Aorta (tissue), 5 donors: ENCODE results near the gene SCGN. TPM values are rescaled to one million over a fixed set of nuclear protein-coding genes. Genes with fewer than 3 reads are reported as not detected.

ENCODE experiments used
- ATAC-seq: fragments of 200-7000 bp; cut with Tn5 transposase; one replicate; pipeline ENCODE4 v1.9.1; 2022; ENCODE audit warnings: moderate library complexity; ENCODE audit not compliant: low FRiP score
- DNase-seq, 2 donors: peaks; one replicate each; pipeline ENCODE4 v3.0.0-alpha.2; 2020
- H3K27ac ChIP-seq, 2 donors: one replicate each; pipeline ENCODE4 v1.5.1; 2013; ENCODE audit warnings: low read length in 2 of 2, mild to moderate bottlenecking in 2 of 2, moderate library complexity in 2 of 2, control low read depth in 1 of 2, inconsistent platforms in 1 of 2, low read depth in 1 of 2
- H3K27me3 ChIP-seq, 2 donors: one replicate each; pipeline ENCODE4 v1.6.1; 2013; ENCODE audit warnings: control low read depth in 1 of 2, low read length in 1 of 2, mild to moderate bottlenecking in 1 of 2, moderate library complexity in 1 of 2; ENCODE audit not compliant: insufficient read depth in 2 of 2, control insufficient read depth in 1 of 2
- H3K36me3 ChIP-seq, 2 donors: one replicate each; pipeline ENCODE4 v1.6.1; 2013; ENCODE audit warnings: control low read depth in 1 of 2, low read length in 1 of 2, mild to moderate bottlenecking in 1 of 2; ENCODE audit not compliant: insufficient read depth in 2 of 2, control insufficient read depth in 1 of 2
- H3K4me1 ChIP-seq, 2 donors: one replicate each; pipeline ENCODE4 v1.6.1; 2013; ENCODE audit warnings: low read length in 2 of 2, control low read depth in 1 of 2, mild to moderate bottlenecking in 1 of 2, moderate library complexity in 1 of 2; ENCODE audit not compliant: insufficient read depth in 2 of 2, control insufficient read depth in 1 of 2
- H3K4me3 ChIP-seq, 2 donors: one replicate each; pipeline ENCODE4 v1.5.1; 2013; ENCODE audit warnings: low read length in 2 of 2, control low read depth in 1 of 2, mild to moderate bottlenecking in 1 of 2
- H3K9me3 ChIP-seq: one replicate; pipeline ENCODE4 v1.6.1; 2013; ENCODE audit warnings: mild to moderate bottlenecking, low read length; ENCODE audit not compliant: control insufficient read depth
- WGBS, 2 donors: extraction: QIAGEN DNeasy Blood & Tissue Kit; methylation state at CpG; one replicate each; pipeline ENCODE4 v1.1.7; 2013; 5-methylcytosine and 5-hydroxymethylcytosine counted together
- intact Hi-C, 2 donors: fragments of 100-400 bp; cut with DNase I; formaldehyde crosslinking; loops; one replicate each; pipeline versions ENCODE4 v1.14.2 to v1.15.0; 2022
- polyA plus RNA-seq, 2 donors: library from polyadenylated mRNA; stranded (reverse); fragments of 200-250 nt; gene quantifications; one replicate each; pipeline ENCODE4 v1.2.3, GENCODE V29; 2013
- total RNA-seq, 2 donors: library from RNA; stranded (reverse); fragmentation: NEBNext Ultra II Directional; extraction: Animal tissue kit (Norgen Biotek cat#: 25700); gene quantifications; one replicate each; pipeline ENCODE4 v1.2.1, GENCODE V29; 2021
- donor health status: healthy with polysubstance abuse.
- donor health status: Bipolar disorder and iron deficiency.
- donor health status: DM: no; HTN: no; CAD: no.
- donor health status: DM: no; HTN: no; CAD: no.
- donor health status: DM: yes; HTN: yes; CAD: no.

SCGN gene
- total and polyA plus RNA-seq, 4 donors = 1.1 to 3.1 TPM; not detected in 2

DNA sequence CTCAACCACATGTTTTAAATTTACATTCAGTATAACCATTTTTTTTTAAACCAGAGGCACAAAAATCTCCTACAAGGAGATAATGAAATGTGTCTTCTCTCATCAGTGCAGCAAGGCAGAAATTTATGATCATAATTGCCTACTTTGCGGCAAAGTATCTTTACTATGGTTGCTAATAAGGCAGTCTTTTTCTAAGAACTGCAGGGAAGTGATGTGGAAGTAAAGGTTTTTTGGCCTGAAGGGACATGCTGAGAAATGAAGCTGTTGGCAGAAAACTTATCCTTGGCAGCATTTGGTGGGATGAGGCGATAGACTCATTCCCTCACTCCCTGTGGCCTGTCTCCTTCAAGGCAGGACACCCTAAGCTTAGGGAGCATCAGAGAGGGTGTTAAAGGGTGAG, 48.7 kb downstream of the SCGN start:
- 85 to 93% methylated on average over 2 of the region's 2 CpGs for WGBS, 2 donors
- Histone ChIP-seq H3K27ac (no peak overlapping the region), H3K9me3 (peaks cover 2% of the 10 kb centered on the region), H3K36me3 (no peaks in the 10 kb centered on the region), H3K27me3 (no peaks in the 10 kb centered on the region), H3K4me1 (no peaks in the 10 kb centered on the region), H3K4me3 (no peak overlapping the region)
- ATAC-seq (no peak), DNase-seq (no peak)
- intact Hi-C loops = no loop called here

DNA sequence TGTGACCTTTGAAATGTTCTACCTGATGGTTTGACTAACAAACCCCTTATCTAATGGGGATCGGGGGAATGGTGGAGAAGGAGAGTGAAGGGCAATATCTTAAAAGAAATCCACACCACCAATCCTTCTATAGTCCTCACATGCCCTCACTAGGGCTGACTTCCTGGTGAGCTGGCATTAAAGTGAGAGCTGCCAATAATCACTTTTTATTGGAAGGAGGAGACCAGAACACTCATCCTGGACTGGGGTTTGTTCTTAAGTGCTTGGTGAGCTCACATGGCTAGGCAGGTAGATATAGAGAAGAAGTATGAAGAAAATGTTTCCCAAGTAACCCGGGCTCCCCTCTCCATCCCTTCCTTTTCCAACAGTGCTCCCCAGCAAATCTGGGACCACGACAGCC, 49.8 kb downstream of the SCGN start:
- WGBS, 2 donors = 89 to 97% methylated on average over 3 of the region's 3 CpGs
- intact Hi-C loops = no loop called here

DNA sequence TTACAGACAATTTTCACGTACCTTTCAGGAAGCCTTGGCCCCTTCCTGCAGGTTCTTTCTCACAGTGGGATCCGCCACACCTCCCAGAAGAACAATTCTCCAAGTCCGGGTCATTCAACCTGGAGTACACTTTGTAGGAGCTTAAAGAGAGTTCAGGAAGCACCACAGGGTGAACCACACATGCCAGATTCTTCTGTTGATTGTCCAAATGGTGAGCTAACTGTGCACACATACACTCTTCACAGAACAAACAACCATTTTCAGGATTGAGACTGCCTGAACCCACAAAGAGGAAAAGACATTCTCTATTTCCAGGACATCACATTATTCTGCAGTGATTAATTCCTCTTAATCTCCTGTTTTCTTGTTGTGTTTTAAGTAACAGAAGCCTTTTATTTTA, 51.0 kb downstream of the SCGN start:
- H3K27me3 ChIP-seq = no peaks in the 10 kb centered on the region
- intact Hi-C loops = no loop called here
- H3K4me1 ChIP-seq = no peaks in the 10 kb centered on the region
- DNase-seq (no peak), ATAC-seq (no peak)
- peaks cover 2% of the 10 kb centered on the region for H3K9me3 ChIP-seq
- WGBS, 2 donors = 95% methylated on average over 3 of the region's 3 CpGs
- no peak overlapping the region for H3K4me3 ChIP-seq
- H3K27ac ChIP-seq = no peak overlapping the region
- no peaks in the 10 kb centered on the region for H3K36me3 ChIP-seq

More for the DNA sequence above, 49.8 kb downstream of the SCGN start:
- Histone ChIP-seq H3K4me3 (no peak overlapping the region), H3K27ac (no peak overlapping the region), H3K27me3 (no peaks in the 10 kb centered on the region), H3K36me3 (no peaks in the 10 kb centered on the region), H3K9me3 (peaks cover 2% of the 10 kb centered on the region), H3K4me1 (no peaks in the 10 kb centered on the region)
- no peak for DNase-seq
- ATAC-seq = no peak

DNA sequence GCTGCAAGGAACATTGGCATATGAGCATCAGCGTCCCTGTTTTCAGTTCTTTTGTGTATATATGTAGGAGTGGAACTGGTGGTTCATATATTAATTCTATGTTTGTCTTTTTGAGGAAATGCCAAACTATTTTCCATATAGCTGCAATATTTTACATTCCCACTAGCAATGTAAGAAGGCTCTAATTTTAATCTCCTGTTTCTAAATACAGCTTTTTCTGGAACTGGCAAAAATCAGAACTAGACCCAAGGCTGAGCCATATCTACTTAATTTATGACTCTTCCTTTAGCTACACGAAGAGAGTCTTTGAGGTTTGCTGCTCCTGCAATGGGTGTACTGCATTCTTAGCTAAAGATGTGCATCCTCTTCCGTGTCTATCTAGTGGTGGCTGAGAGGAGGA, 52.0 kb downstream of the SCGN start:
- WGBS, 2 donors = 43 to 47% methylated on average over 3 of the region's 3 CpGs
- Histone ChIP-seq H3K9me3 (no peaks in the 10 kb centered on the region), H3K36me3 (no peaks in the 10 kb centered on the region), H3K4me3 (no peak overlapping the region), H3K27ac (no peak overlapping the region), H3K27me3 (no peaks in the 10 kb centered on the region), H3K4me1 (no peaks in the 10 kb centered on the region)
- DNase-seq (no peak), ATAC-seq (no peak)
- intact Hi-C loops = no loop called here

DNA sequence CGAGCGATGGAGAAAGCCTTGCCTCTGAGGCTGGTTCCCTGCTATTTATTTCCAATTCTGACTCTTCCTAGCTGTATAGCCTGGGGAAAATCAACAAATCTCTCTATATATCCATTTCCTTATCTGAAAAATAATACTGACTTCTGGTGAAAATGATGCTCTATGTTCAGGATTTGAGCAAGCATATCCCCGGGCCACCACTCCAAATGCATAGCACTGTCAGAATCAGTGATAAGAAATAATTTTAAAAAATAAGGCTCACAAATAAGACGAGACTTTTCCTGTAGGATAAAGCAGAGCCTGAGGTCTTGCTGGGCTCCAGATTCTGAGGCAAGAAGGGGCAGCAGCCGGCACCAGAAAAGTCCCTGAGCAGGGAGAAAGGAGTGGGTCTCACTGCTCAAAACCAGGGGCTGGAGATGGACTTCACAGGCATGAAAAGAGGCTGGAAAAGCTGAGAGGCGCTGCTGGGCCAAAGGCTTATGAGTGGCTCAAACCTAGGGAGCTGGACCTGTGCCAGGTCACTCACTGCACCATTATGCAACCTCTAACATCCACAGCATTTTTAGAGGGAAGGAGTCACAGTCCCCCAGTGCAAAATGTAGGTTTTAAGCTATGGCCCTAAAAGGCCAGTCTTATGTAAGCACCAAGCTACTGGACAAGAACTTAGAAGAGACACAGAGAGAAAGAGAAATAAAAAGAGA, 54.4 kb downstream of the SCGN start:
- H3K4me1 ChIP-seq = no peaks in the 10 kb centered on the region
- DNase-seq (no peak), ATAC-seq (no peak)
- H3K4me3 ChIP-seq = no peak overlapping the region
- intact Hi-C loops = no loop called here
- H3K27ac ChIP-seq = no peak overlapping the region
- H3K36me3 ChIP-seq = no peaks in the 10 kb centered on the region
- no peaks in the 10 kb centered on the region for H3K9me3 ChIP-seq
- H3K27me3 ChIP-seq = no peaks in the 10 kb centered on the region
- 83 to 84% methylated on average over 6 of the region's 6 CpGs for WGBS, 2 donors

DNA sequence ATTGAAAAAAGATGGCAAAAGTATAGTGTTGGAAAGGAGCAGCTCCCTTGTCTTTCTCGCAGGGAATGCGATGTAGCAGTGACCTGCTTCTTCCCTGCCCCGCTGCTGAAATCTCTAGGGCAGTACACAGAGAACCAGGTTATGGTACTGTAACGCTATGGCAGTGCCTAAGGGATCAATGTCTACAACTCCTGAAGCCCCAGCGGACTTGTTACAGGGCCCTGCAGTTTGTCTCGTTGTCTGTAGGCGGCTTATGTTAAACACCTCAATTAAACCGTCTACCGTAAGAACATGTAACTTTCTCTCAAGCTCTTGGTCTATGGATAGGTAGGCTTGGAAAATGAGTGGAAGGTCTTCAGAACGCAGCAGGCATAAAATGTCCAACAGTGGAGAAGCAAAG, 57.7 kb downstream of the SCGN start:
- intact Hi-C loops = loop anchor here (10.0 kb wide), 2 partner anchors 185 to 485 kb away; no protein-coding TSS in a partner anchor
- H3K27me3 ChIP-seq = no peaks in the 10 kb centered on the region

DNA sequence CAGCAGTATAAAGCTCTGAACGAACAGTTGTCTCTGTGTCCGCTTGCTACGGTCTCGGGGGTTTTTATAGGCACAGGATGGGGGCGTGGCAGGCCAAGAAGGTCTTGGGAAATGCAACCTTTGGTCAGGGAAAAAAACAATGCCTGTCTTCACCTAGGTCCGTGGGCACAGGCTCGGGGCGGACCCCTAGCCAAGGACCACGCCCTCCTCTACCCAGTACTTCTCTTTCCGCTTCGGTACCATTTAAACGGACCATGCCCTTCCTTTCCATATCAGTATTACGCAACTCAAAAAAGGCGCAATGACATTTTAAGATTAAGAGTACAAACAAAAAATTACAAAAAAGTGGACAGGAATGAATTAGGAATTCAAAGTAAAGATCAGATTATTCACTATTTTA, 58.3 kb downstream of the SCGN start:
- Histone ChIP-seq H3K4me1 (no peaks in the 10 kb centered on the region), H3K9me3 (no peaks in the 10 kb centered on the region), H3K36me3 (no peaks in the 10 kb centered on the region), H3K27ac (no peak overlapping the region), H3K27me3 (no peaks in the 10 kb centered on the region), H3K4me3 (no peak overlapping the region)
- ATAC-seq (no peak), DNase-seq (no peak)
- WGBS, 2 donors = 82 to 86% methylated on average over 14 of the region's 14 CpGs
- intact Hi-C loops = loop anchor here (10.0 kb wide), 2 partner anchors 185 to 485 kb away; no protein-coding TSS in a partner anchor

More for the DNA sequence above, 57.7 kb downstream of the SCGN start:
- H3K4me3 ChIP-seq = no peak overlapping the region
- no peak for ATAC-seq
- no peaks in the 10 kb centered on the region for H3K4me1 ChIP-seq
- no peaks in the 10 kb centered on the region for H3K36me3 ChIP-seq
- H3K9me3 ChIP-seq = no peaks in the 10 kb centered on the region
- H3K27ac ChIP-seq = no peak overlapping the region
- WGBS, 2 donors = 94 to 95% methylated on average over 10 of the region's 10 CpGs
- DNase-seq = no peak

DNA sequence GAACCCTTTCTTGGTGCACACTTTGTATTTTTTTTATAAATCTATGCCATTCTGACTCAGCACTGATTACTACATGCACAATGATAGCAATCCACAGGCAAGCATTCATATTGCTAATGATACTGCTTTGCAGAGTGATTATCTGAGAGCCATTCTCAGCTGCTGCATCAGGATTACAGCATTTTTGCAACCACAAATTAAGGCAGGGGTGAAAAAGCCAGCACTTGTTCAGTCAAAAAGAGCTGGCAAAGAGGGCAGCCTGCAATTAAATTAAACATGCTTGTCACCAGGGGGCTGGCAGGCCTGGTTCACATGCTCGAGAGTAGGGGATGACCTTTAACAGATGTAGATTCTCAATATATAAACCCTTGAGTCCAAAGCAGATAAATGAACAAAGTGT, 61.8 kb downstream of the SCGN start:
- H3K27me3 ChIP-seq = no peaks in the 10 kb centered on the region
- intact Hi-C loops = loop anchor here (10.0 kb wide), 2 partner anchors 181 to 489 kb away; no protein-coding TSS in a partner anchor
- WGBS, 2 donors = 75 to 90% methylated on average over 1 of the region's 1 CpG
- ATAC-seq = no peak
- no peak overlapping the region for H3K4me3 ChIP-seq
- H3K36me3 ChIP-seq = no peaks in the 10 kb centered on the region
- no peaks in the 10 kb centered on the region for H3K9me3 ChIP-seq
- no peak overlapping the region for H3K27ac ChIP-seq
- no peak for DNase-seq
- no peaks in the 10 kb centered on the region for H3K4me1 ChIP-seq

DNA sequence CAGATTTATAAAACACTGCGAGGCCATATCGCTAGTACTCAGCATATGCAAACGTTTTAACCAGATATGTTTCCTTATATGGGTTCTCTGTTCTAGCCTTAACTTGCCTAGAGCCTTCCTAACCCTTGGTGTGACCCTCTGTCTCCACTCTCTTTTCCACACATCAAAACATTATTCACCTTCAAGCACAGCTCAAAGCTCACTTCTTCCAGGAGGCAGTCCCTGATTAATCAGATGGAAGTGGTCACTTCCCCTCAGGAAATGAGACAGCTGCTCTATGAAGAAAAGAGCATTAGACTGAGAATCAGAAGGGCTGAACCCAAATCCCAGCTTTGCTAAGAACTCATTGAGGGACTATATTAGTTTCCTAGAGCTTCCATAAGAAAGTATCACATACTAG, 62.8 kb downstream of the SCGN start:
- no peak for DNase-seq
- H3K9me3 ChIP-seq = no peaks in the 10 kb centered on the region
- ATAC-seq = no peak
- WGBS, 2 donors = 56 to 79% methylated on average over 3 of the region's 3 CpGs
- H3K4me1 ChIP-seq = no peaks in the 10 kb centered on the region
- no peaks in the 10 kb centered on the region for H3K27me3 ChIP-seq
- no peak overlapping the region for H3K27ac ChIP-seq
- H3K4me3 ChIP-seq = no peak overlapping the region
- intact Hi-C loops = loop anchor here (5.0 to 10.0 kb wide), 3 partner anchors 180 to 492 kb away; no protein-coding TSS in a partner anchor
- H3K36me3 ChIP-seq = no peaks in the 10 kb centered on the region
